Fibroblast of lung (primary cell): ENCODE data around the gene GOLGA5. TPM values are rescaled to one million over a fixed set of nuclear protein-coding genes. Genes with fewer than 3 reads are reported as not detected.

Experiments used
- DNase-seq, 2 donors: peaks; one replicate each; pipeline versions ENCODE4 v3.0.0 to v3.0.0-alpha.2; 2010; ENCODE audit warnings: low read depth in 2 of 2
- H2AFZ ChIP-seq: 2 replicates; pipeline ENCODE4 v1.5.1; 2012; ENCODE audit warnings: low read length, control low read depth, inconsistent platforms
- H3K27ac ChIP-seq: 2 replicates; pipeline ENCODE4 v1.5.1; 2011; ENCODE audit warnings: low read length, control low read depth; ENCODE audit not compliant: insufficient read depth
- H3K27me3 ChIP-seq: 2 replicates; pipeline ENCODE4 v1.5.1; 2011; ENCODE audit warnings: mild to moderate bottlenecking, low read length; ENCODE audit not compliant: control insufficient read depth, insufficient read depth
- H3K36me3 ChIP-seq: 2 replicates; pipeline ENCODE4 v1.5.1; 2011; ENCODE audit warnings: low read length; ENCODE audit not compliant: control insufficient read depth, insufficient read depth
- H3K4me1 ChIP-seq: 2 replicates; pipeline ENCODE4 v1.5.1; 2011; ENCODE audit warnings: low read length; ENCODE audit not compliant: control insufficient read depth, insufficient read depth; ENCODE audit errors: extremely low read depth
- H3K4me2 ChIP-seq: 2 replicates; pipeline ENCODE4 v1.5.1; 2011; ENCODE audit warnings: low read length, control low read depth; ENCODE audit not compliant: insufficient read depth; ENCODE audit errors: extremely low read depth
- H3K4me3 ChIP-seq, 4 experiments: fragments of 200-600 bp in 1 of 4; sonication (generic) in 1 of 4; replicated peaks in 1 of 4; 2 replicates each; pipeline ENCODE4 v1.5.1; 2011 to 2016; ENCODE audit warnings: low read length in 4 of 4, low read depth in 3 of 4, mild to moderate bottlenecking in 3 of 4, control low read depth in 2 of 4, inconsistent platforms in 1 of 4, mixed read lengths in 1 of 4; ENCODE audit not compliant: insufficient read depth in 1 of 4; ENCODE audit errors: control extremely low read depth in 1 of 4
- H3K79me2 ChIP-seq: 2 replicates; pipeline ENCODE4 v1.5.1; 2012; ENCODE audit warnings: mild to moderate bottlenecking, low read length, inconsistent platforms; ENCODE audit not compliant: control insufficient read depth, insufficient read depth
- H3K9ac ChIP-seq: 2 replicates; pipeline ENCODE4 v1.5.1; 2011; ENCODE audit warnings: mild to moderate bottlenecking, low read length, control low read depth; ENCODE audit not compliant: insufficient read depth
- H3K9me3 ChIP-seq: 2 replicates; pipeline ENCODE4 v1.5.1; 2012; ENCODE audit warnings: low read depth, low read length; ENCODE audit not compliant: control insufficient read depth, insufficient read depth
- H4K20me1 ChIP-seq: 2 replicates; pipeline ENCODE4 v1.5.1; 2011; ENCODE audit warnings: low read length; ENCODE audit not compliant: control insufficient read depth, insufficient read depth; ENCODE audit errors: extremely low read depth
- CTCF ChIP-seq, 2 donors: IDR thresholded peaks in 1 of 2; conservative IDR thresholded peaks in 1 of 2; 1 replicate in 1 of 2; 2 replicates in 1 of 2; pipeline ENCODE4 v1.5.1; 2011 to 2012; ENCODE audit warnings: low read length in 2 of 2, control low read depth in 1 of 2, inconsistent platforms in 1 of 2, low read depth in 1 of 2, mild to moderate bottlenecking in 1 of 2
- EZH2 ChIP-seq: IDR thresholded peaks from 2 replicates; pipeline ENCODE4 v1.5.1; 2012; ENCODE audit warnings: low read length, control low read depth, mild to moderate bottlenecking; ENCODE audit errors: missing control alignments
- polyA plus RNA-seq, 2 donors: library from polyadenylated mRNA; depleted of rRNA in 1 of 2; stranded (reverse) in 1 of 2; unstranded in 1 of 2; fragments of >200 nt; gene quantifications; 2 replicates each; pipeline ENCODE4 v1.2.1, GENCODE V29; 2011 to 2012; ENCODE audit warnings: missing spikeins in 1 of 2
- total RNA-seq: library from RNA; depleted of rRNA; stranded (reverse); fragments of >200 nt; gene quantifications from 2 replicates; pipeline ENCODE4 v1.2.1, GENCODE V29; 2014

The GOLGA5 gene
- total and polyA plus RNA-seq, 2 donors (not counting 1 experiment from before 2014, with no cell fraction given): 46.9 to 71.1 TPM

DNA sequence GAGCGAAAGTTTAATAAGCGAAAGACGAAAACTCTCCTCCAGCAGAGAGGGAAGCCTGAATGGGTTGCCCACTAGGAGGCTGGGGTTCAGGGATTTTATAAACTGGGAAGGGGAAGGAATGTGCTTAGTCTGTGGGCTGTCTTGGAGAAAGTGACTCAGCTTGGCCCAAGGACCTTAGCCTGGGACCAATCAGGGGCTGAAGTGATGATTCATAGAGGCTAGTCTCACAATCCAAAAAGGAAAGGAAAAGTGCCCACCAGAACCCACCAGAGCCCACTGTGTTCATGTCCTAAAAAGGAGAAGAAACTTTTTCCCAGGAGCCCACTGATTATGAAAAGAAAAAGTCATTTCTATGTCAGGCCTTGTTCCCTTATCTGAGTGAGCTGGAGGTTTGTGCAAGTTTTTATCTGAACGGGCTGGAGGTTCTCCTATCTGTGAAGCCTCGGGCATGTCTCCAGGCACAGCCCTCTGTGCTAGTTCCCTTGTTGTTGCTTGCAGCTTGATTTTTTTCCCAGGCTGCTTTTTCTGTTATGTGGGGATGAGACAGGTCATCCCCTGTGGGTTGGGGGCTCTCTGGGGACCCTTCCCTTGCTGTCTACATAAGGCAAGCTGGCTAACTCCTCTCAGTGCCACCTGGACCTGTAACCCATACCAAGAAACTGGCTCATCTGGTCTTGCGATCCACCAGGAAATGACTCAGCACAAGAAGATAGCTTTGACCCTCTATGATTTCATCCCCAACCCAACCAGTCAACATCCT lies 8.3 kb upstream of the GOLGA5 start:
- no peaks in the 10 kb centered on the region for H3K4me1 ChIP-seq
- H3K27me3 ChIP-seq: no peaks in the 10 kb centered on the region
- H3K4me3 ChIP-seq: peak overlapping the region in 1 of 4 experiments; percentile 21
- peak overlapping the region; percentile 33 for H3K4me2 ChIP-seq
- H2AFZ ChIP-seq: no peak overlapping the region
- no peaks in the 10 kb centered on the region for H3K36me3 ChIP-seq
- TF ChIP-seq CTCF (conservative IDR thresholded peaks at IDR 0.05 in 1 of 2, IDR thresholded peaks at IDR 0.05 in 1 of 2; ENCODE audit: low read depth in 1 of 2, low read length in 2 of 2): peak; percentile 36 to 41
- TF ChIP-seq EZH2: no peak
- no peaks in the 10 kb centered on the region for H4K20me1 ChIP-seq
- peak overlapping the region; percentile 88 for H3K27ac ChIP-seq
- no peaks in the 10 kb centered on the region for H3K9me3 ChIP-seq
- H3K9ac ChIP-seq: no peak overlapping the region
- DNase-seq: peak; percentile 81 to 92
- no peaks in the 10 kb centered on the region for H3K79me2 ChIP-seq

GRCh38 chr14:92786427-92786756 lies 7.7 kb upstream of the GOLGA5 start:
- peak overlapping the region; percentile 88 for H3K27ac ChIP-seq
- no peak overlapping the region for H3K4me2 ChIP-seq
- H3K4me3 ChIP-seq: no peak overlapping the region
- H4K20me1 ChIP-seq: no peaks in the 10 kb centered on the region
- TF ChIP-seq EZH2 (no peak), CTCF (conservative IDR thresholded peaks at IDR 0.05 in 1 of 2, IDR thresholded peaks at IDR 0.05 in 1 of 2; ENCODE audit: low read depth in 1 of 2, low read length in 2 of 2) (no peak)
- no peaks in the 10 kb centered on the region for H3K79me2 ChIP-seq
- H2AFZ ChIP-seq: no peak overlapping the region
- no peak overlapping the region for H3K9ac ChIP-seq
- no peaks in the 10 kb centered on the region for H3K4me1 ChIP-seq
- DNase-seq: no peak
- no peaks in the 10 kb centered on the region for H3K27me3 ChIP-seq
- no peaks in the 10 kb centered on the region for H3K36me3 ChIP-seq
- H3K9me3 ChIP-seq: no peaks in the 10 kb centered on the region

DNA sequence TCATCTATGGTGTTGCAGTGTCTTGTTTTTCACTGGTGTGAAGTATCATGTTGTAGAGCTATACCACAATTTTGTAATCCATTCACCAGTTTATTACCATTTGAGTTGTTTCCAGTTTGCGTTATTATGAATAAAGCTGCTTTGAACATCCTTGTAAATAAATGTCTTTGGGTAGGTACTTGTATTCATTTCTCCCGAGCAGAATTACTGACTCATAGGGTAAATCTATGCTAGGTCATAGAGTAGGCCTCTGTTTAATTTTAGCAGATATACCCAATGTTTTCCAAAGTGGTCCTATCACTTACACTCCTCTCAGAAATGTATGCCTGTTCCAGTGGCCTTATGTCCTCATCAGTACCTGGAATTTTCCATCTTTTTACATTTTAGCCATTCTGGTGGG lies 6.6 kb upstream of the GOLGA5 start:
- no peaks in the 10 kb centered on the region for H3K9me3 ChIP-seq
- H3K36me3 ChIP-seq: no peaks in the 10 kb centered on the region
- H3K9ac ChIP-seq: no peak overlapping the region
- H3K27ac ChIP-seq: no peak overlapping the region
- H4K20me1 ChIP-seq: no peaks in the 10 kb centered on the region
- no peak for DNase-seq
- no peak overlapping the region for H3K4me3 ChIP-seq
- H3K79me2 ChIP-seq: no peaks in the 10 kb centered on the region
- H3K4me2 ChIP-seq: no peak overlapping the region
- no peaks in the 10 kb centered on the region for H3K27me3 ChIP-seq
- no peak for TF ChIP-seq CTCF (conservative IDR thresholded peaks at IDR 0.05 in 1 of 2, IDR thresholded peaks at IDR 0.05 in 1 of 2; ENCODE audit: low read depth in 1 of 2, low read length in 2 of 2)
- H2AFZ ChIP-seq: no peak overlapping the region
- H3K4me1 ChIP-seq: no peaks in the 10 kb centered on the region
